NCI-H187 (cell line): Measurements from ENCODE around the gene ECPAS.
"Not testable (repeated sequence)": the region's sequence is repeated elsewhere in the genome, so short reads cannot be mapped to it uniquely, and the experiment has no call there.

Source experiments
- DNase-seq, 2 experiments: peaks; one replicate each; lab custom pipeline; 2025; lab: John Stamatoyannopoulos, UW

ECPAS gene

GRCh38 chr9:111483858-111484571 lies at the start of gene ECPAS:
Gene ECPAS (minus strand): TSS chr9:111484383. CDS start chr9:111472918, 11,465 bp downstream.
- DNase-seq = no peak

- no peak for DNase-seq
These were observed 49.1 kb upstream of the ECPAS start for GRCh38 chr9:111533099-111533790.

- DNase-seq = no peak
These were observed 47.5 kb upstream of the ECPAS start for GRCh38 chr9:111531716-111532115.

- DNase-seq = no peak
These were observed 45.6 kb upstream of the ECPAS start for GRCh38 chr9:111529787-111530186.

GRCh38 chr9:111527347-111527746 lies 43.2 kb upstream of the ECPAS start:
- DNase-seq = no peak

GRCh38 chr9:111525056-111525977 lies 41.1 kb upstream of the ECPAS start, which contains the start of gene ZNF483:
Gene ZNF483 (plus strand): TSS chr9:111525179. CDS start chr9:111527396, 2,217 bp downstream.
- peak in 1 of 2 experiments; percentile 8 for DNase-seq

GRCh38 chr9:111524731-111525055 lies 40.5 kb upstream of the ECPAS start:
- no peak for DNase-seq

GRCh38 chr9:111516061-111516465 lies 31.9 kb upstream of the ECPAS start:
- DNase-seq = no peak

GRCh38 chr9:111514967-111515366 lies 30.8 kb upstream of the ECPAS start:
- DNase-seq = no peak

- DNase-seq = not testable (repeated sequence)
These were observed 27.4 kb upstream of the ECPAS start for GRCh38 chr9:111511581-111511980.

- DNase-seq = no peak
These were observed 18.3 kb upstream of the ECPAS start for GRCh38 chr9:111502506-111502905.

- DNase-seq = no peak
These were observed 17.5 kb upstream of the ECPAS start for GRCh38 chr9:111501648-111502047.

GRCh38 chr9:111501005-111501562 lies 16.9 kb upstream of the ECPAS start:
- DNase-seq = no peak

- DNase-seq = not testable (repeated sequence)
These were observed 13.0 kb upstream of the ECPAS start for GRCh38 chr9:111497196-111497595.

GRCh38 chr9:111484572-111484894 lies 350 bp upstream of the ECPAS start:
- no peak for DNase-seq

- DNase-seq = no peak
These were observed 735 bp downstream of the ECPAS start for GRCh38 chr9:111483439-111483857.

- DNase-seq = peak in 1 of 2 experiments; percentile 13
These were observed 1.3 kb downstream of the ECPAS start for GRCh38 chr9:111482694-111483438.

- no peak for DNase-seq
These were observed 2.1 kb downstream of the ECPAS start for GRCh38 chr9:111481885-111482636.

GRCh38 chr9:111477677-111478076 lies 6.5 kb downstream of the ECPAS start:
- DNase-seq = no peak

- no peak for DNase-seq
These were observed 9.0 kb downstream of the ECPAS start for GRCh38 chr9:111475195-111475594.

GRCh38 chr9:111474385-111474784 lies 9.8 kb downstream of the ECPAS start:
- DNase-seq = no peak
